ENCODE measurements around the gene PGP.
A peak's percentile ranks its signal among the peaks of the same experiment; 100 is the strongest.

PGP gene

DNA sequence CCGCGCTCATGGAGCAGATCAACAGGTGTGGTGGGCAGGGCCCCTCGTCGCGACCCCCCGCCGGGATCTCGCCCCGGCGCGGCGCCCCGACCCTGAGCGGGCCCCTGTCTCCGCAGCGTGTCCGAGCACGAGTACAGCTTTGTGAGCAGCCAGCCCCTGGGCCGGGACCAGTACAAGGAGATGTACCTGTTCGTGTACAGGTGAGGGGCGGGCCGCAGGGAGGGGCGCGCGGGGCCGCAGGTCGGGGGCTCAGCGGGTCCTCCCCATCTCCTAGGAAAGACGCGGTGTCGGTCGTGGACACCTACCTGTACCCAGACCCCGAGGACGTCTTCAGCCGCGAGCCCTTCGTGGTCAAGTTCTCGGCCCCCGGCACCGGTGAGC lies 22.5 kb upstream of the PGP start:
- DNase-seq (ENCODE audit: low read depth): no peak

- no peak for DNase-seq (ENCODE audit: low read depth)
Measured at GRCh38 chr16:2236337-2237101, 21.9 kb upstream of the PGP start, which contains the start of gene DNASE1L2. Gene DNASE1L2, plus strand, starts transcription at chr16:2236444. Its CDS starts 373 bp downstream, at chr16:2236817.

DNA sequence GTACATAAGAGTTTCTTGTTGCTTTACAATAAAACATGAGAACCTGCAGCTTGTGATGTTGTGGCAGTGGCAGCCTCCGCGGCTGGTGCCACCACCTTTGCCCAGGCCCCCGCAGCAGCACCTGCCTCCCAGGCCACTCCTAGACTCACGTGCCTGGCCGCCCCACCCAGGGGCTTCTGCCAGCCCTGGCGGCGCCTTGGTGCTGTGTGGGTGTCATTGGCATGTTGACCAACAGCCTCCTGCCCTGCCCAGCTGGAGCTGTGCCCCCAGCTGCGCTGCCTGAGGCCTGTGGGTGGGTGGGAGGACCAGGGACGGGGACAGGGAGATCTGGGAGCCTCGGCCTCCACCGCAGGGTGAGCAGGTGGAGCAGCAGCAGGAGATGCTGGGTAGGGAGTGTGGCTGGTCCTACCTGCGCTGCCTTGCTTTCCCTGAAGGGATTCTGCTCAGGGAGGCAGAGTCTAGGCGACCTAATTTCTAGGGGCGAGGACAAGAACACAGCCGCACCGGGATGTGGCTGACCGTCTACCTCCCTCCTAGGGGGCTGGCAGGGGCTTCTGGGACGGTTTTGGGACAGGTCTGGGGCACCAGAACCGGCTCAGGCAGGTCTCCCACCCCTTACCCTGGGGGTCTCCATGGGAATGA lies 21.2 kb upstream of the PGP start:
- DNase-seq (ENCODE audit: low read depth): no peak

DNA sequence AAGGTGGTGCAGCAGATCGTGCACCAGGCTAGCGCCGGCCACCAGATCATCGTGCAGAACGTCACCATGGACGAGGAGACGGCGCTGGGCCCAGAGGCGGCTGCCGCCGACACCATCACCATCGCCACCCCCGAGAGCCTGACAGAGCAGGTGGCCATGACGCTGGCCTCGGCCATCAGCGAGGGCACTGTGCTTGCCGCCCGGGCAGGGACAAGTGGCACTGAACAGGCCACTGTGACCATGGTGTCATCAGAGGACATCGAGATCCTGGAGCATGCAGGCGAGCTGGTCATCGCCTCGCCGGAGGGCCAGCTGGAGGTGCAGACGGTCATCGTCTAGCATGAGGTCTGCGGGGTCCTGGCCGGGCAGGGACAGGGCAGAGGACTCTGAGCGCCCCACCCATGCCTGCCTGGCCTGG lies 20.6 kb upstream of the PGP start:
- no peak for DNase-seq (ENCODE audit: low read depth)

- DNase-seq (ENCODE audit: low read depth): no peak
Measured at GRCh38 chr16:2234813-2235170, 20.2 kb upstream of the PGP start.

DNA sequence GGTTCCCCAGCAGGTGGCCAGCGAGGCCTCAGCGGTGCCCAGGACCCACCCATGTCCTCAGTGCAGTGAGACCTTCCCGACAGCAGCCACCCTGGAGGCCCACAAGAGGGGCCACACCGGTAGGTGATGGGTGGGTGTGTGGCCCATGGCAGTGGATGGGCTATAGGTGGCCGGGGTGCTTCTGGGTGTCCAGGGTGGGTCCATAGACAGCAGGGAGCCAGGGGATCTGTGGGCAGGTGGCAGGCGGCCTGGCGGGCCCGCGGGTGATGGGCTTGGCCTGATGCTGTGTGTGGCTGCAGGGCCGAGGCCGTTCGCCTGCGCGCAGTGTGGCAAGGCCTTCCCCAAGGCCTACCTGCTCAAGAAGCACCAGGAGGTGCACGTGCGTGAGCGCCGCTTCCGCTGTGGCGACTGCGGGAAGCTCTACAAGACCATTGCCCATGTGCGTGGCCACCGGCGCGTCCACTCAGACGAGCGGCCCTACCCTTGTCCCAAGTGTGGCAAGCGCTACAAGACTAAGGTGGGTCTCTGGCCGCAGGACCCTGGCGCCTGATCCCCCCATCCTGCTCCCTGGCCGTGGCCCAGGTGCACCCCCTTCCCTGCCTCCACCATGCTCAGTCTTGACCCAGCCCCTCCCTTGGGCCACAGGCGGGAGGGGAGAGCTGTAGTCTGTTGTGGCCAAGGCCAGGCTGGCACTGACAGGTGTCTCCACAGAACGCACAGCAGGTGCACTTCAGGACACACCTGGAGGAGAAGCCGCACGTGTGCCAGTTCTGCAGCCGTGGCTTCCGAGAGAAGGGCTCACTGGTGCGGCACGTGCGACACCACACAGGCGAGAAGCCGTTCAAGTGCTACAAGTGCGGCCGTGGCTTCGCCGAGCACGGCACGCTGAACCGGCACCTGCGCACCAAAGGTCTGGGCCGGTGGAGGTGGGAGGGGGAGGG lies 19.5 kb upstream of the PGP start:
- DNase-seq (ENCODE audit: low read depth): no peak

DNA sequence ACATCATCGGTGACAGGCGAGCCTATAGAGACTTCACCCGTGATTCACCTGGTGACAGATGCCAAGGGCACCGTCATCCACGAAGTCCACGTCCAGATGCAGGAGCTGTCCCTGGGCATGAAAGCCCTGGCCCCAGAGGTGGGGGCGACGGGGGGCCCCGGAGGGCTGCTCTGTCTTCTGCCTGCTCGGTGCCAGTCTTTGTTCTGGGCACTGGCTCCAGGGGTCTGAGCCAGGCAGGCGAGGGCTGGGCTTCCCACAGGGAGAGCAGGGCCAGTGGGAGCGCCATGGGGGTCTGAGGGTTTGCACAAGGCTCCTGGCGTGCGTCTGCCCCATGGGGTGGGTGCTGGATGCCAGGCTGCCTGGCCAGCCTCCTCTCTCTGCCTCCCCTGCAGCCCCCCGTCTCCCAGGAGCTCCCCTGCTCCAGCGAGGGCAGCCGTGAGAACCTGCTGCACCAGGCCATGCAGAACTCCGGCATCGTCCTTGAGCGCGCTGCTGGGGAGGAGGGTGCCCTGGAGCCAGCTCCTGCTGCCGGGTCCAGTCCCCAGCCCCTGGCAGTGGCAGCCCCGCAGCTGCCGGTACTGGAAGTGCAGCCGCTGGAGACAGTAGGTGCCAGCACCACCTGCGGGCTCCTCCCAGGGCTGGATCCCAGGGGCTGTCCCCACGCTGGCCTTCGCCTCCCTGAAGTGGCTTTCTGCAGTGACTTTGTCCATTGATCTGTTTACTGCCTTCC lies 18.6 kb upstream of the PGP start:
- DNase-seq (ENCODE audit: low read depth): no peak

- DNase-seq (ENCODE audit: low read depth): no peak
Measured at GRCh38 chr16:2232094-2232990, 17.7 kb upstream of the PGP start.

GRCh38 chr16:2231016-2231931 lies 16.6 kb upstream of the PGP start:
- DNase-seq (ENCODE audit: low read depth): no peak

- DNase-seq (ENCODE audit: low read depth): no peak
Measured at GRCh38 chr16:2230376-2230775, 15.7 kb upstream of the PGP start.

GRCh38 chr16:2229632-2230250 lies 15.1 kb upstream of the PGP start:
- DNase-seq (ENCODE audit: low read depth): no peak

- no peak for DNase-seq (ENCODE audit: low read depth)
Measured at GRCh38 chr16:2229091-2229490, 14.5 kb upstream of the PGP start.

DNA sequence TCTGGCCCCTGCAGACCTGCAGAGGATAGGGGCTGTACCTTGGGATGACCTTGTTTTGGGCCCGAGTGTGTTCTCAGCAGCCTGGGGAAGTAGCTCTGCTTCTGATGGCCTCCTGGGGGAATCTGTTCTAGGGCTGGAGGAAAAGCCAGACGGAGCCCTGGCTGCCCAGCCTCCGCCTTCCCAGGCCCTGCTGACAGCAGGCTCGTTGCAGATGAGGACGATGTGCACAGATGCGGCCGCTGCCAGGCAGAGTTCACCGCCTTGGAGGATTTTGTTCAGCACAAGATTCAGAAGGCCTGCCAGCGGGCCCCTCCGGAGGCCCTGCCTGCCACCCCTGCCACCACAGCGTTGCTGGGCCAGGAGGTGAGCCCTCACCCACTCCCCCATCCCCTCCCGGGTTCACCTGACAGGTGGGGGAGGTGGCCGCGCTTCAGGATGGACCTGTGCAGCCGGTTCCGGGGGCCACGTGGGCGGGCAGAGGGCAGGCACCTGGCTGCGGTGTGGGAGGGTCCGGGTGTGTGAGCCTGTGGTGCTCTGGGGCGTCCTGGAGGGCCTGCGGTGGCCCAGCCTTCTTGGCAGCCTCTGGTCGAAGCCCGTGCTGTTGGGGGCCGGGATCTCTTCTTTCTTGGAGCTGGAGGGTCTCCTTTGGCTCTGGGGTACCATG lies 13.7 kb upstream of the PGP start:
- DNase-seq (ENCODE audit: low read depth): no peak

GRCh38 chr16:2226918-2227317 lies 12.3 kb upstream of the PGP start:
- DNase-seq (ENCODE audit: low read depth): no peak

DNA sequence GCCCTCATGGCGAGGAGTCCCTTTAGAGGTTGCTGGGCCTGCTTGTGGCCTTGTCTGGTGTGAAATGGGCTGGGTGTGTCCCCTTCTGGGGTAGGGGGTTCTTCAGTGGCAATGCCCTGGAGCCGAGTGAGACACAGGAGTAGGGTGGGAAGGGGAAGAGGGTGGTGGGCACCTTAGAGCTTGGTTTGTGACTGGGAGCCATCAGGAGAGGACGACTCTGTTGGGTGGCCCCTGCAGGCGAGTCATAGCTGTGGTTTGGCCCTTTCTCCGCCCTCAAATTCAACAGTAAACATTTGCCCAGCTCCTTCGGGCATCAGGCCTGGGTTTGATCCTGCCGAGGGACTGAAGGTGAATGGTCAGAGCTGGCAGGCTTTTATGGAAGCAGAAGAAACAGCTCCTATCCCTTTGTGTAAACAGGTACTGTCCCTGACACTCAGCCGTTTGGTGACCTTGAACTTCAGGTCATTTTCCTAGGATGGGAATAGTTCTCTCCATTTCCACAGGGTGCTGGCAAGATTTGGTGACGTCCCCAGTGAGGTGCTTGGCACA lies 11.7 kb upstream of the PGP start:
- DNase-seq (ENCODE audit: low read depth): no peak

- DNase-seq (ENCODE audit: low read depth): no peak
Measured at GRCh38 chr16:2223942-2224486, 9.4 kb upstream of the PGP start.

DNA sequence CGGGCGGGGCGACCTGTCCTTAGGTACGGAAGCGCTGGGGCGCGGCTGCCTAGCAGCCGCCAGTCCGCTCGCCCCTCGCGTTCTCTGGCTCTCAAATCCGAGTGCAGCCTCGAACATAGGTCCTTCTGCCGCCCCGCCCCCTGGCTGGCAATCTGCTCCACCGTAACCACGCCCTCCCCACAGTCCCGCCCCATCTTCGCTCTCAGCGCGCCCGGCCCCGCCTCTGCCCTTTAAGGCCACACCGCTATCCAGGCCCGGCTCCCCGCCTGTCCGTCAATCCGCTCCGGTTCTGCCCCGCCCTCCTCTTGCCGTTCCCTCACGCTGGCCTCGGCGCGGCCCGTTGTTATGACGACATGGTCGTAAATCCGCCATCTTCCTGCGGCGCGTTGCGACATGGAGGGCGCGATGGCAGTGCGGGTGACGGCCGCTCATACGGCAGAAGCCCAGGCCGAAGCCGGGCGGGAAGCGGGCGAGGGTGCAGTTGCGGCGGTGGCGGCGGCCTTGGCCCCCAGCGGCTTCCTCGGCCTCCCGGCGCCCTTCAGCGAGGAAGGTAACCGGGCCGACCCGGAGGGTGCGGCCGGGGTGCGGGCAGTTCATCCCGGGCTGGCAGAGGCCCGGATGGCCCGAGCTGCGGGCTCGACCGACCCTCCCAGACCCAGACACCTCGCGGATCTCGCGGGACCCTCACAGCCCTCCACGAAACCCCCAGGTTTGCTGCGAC lies 8.7 kb upstream of the PGP start, which contains the start of gene E4F1:
TSS of gene E4F1 (plus strand) at position 371 of the 721 bp plus-strand sequence. CDS start at position 394, 23 bp downstream.
- peak; percentile 98 for DNase-seq (ENCODE audit: low read depth)
